Measurements from ENCODE around the gene HOMER2.

GRCh38 chr15:82878325-82878724, 74.2 kb downstream of the HOMER2 start:
- no peak for TF ChIP-seq CTCF (IDR thresholded peaks at IDR 0.05)
- TF ChIP-seq POLR2A (IDR thresholded peaks at IDR 0.05), result no peak

Measured in esophagus squamous epithelium (tissue), 4 donors.